H1 (cell line): Measurements from ENCODE around the gene POLR2J. TPM values are rescaled to one million over a fixed set of nuclear protein-coding genes. Genes with fewer than 3 reads are reported as not detected.

Source experiments
- CTCF ChIA-PET: fragments of 300-600 bp; sonication (Branson Sonifier 250); formaldehyde crosslinking; loops from one replicate; lab custom pipeline; 2021; ENCODE audit not compliant: partially characterized antibody; lab: Charles Lee
- POLR2A ChIA-PET: fragments of 300-600 bp; sonication (Branson Sonifier 250); formaldehyde crosslinking; loops from one replicate; lab custom pipeline; 2021; ENCODE audit warnings: inconsistent platforms; ENCODE audit not compliant: partially characterized antibody; lab: Charles Lee
- DNase-seq, 2 experiments: peaks; one replicate each; pipeline versions ENCODE4 v3.0.0 to v3.0.0-alpha.2; 2010 to 2022; ENCODE audit warnings: low spot score in 2 of 2, low read depth in 1 of 2, mixed read lengths in 1 of 2
- FAIRE-seq: peaks from 2 replicates; lab custom pipeline; 2011; peaks lifted over from hg19 to GRCh38; lab: Jason Lieb, UNC
- H2AFZ ChIP-seq: 2 replicates; pipeline ENCODE4 v1.8.1; 2012; ENCODE audit warnings: low read length, inconsistent platforms
- H2AK5ac ChIP-seq: 2 replicates; pipeline ENCODE4 v1.6.1; 2013; ENCODE audit warnings: low read depth, low read length
- H2BK120ac ChIP-seq: replicated peaks from 2 replicates; pipeline ENCODE3; 2013; ENCODE audit warnings: low read depth, low read length, inconsistent platforms
- H2BK12ac ChIP-seq: 2 replicates; pipeline ENCODE4 v1.6.1; 2013; ENCODE audit warnings: low read depth, low read length
- H2BK15ac ChIP-seq: 2 replicates; pipeline ENCODE4 v1.6.1; 2013; ENCODE audit warnings: low read length
- H2BK20ac ChIP-seq: 2 replicates; pipeline ENCODE4 v1.6.1; 2013; ENCODE audit warnings: low read length
- H2BK5ac ChIP-seq: 2 replicates; pipeline ENCODE4 v1.6.1; 2013; ENCODE audit warnings: low read depth, low read length
- H3K14ac ChIP-seq: 2 replicates; pipeline ENCODE4 v1.6.1; 2013; ENCODE audit warnings: inconsistent platforms; ENCODE audit not compliant: insufficient read length
- H3K18ac ChIP-seq: 2 replicates; pipeline ENCODE4 v1.6.1; 2013; ENCODE audit warnings: low read length; ENCODE audit errors: extremely low read depth
- H3K23ac ChIP-seq: 2 replicates; pipeline ENCODE4 v1.6.1; 2013; ENCODE audit warnings: inconsistent platforms; ENCODE audit not compliant: insufficient read length
- H3K23me2 ChIP-seq: 2 replicates; pipeline ENCODE4 v1.6.1; 2013; ENCODE audit warnings: low read depth, low read length
- H3K27ac ChIP-seq: 2 replicates; pipeline ENCODE4 v1.6.1; 2011; ENCODE audit warnings: low read depth, low read length, inconsistent platforms
- H3K27me3 ChIP-seq, 4 experiments: replicated peaks in 1 of 4; 1 replicate in 1 of 4; 2 replicates in 3 of 4; pipeline versions ENCODE4 v1.6.1 to v1.8.1; 2011 to 2013; ENCODE audit warnings: low read length in 3 of 4, mild to moderate bottlenecking in 3 of 4, inconsistent platforms in 2 of 4, mixed read lengths in 2 of 4, moderate library complexity in 1 of 4; ENCODE audit not compliant: control insufficient read depth in 3 of 4, insufficient read depth in 3 of 4; ENCODE audit errors: extremely low read depth in 1 of 4
- H3K36me3 ChIP-seq, 4 experiments: 2 replicates each; pipeline versions ENCODE4 v1.6.1 to v1.8.1; 2011 to 2013; ENCODE audit warnings: mild to moderate bottlenecking in 4 of 4, low read length in 3 of 4, moderate library complexity in 2 of 4, control low read depth in 1 of 4, inconsistent platforms in 1 of 4; ENCODE audit not compliant: insufficient read depth in 4 of 4, control insufficient read depth in 2 of 4
- H3K4ac ChIP-seq: replicated peaks from 2 replicates; pipeline ENCODE3; 2013; ENCODE audit warnings: low read length, low read depth, mixed read lengths, inconsistent platforms; ENCODE audit not compliant: insufficient read length
- H3K4me1 ChIP-seq, 4 experiments: replicated peaks in 1 of 4; 1 replicate in 1 of 4; 2 replicates in 3 of 4; pipeline versions ENCODE4 v1.6.1 to v1.8.1; 2011 to 2013; ENCODE audit warnings: low read length in 3 of 4, inconsistent platforms in 2 of 4, mixed read lengths in 1 of 4; ENCODE audit not compliant: insufficient read depth in 4 of 4, control insufficient read depth in 3 of 4
- H3K4me2 ChIP-seq, 2 experiments: 2 replicates each; pipeline versions ENCODE4 v1.6.1 to v1.8.1; 2011 to 2013; ENCODE audit warnings: low read depth in 2 of 2, low read length in 2 of 2, control low read depth in 1 of 2, inconsistent platforms in 1 of 2, mild to moderate bottlenecking in 1 of 2; ENCODE audit not compliant: insufficient read depth in 1 of 2
- H3K4me3 ChIP-seq, 4 experiments: fragments of 200-600, 300-600 bp in 1 of 4; sonication (generic), shearing (Covaris generic), sonication (Bioruptor Twin) in 1 of 4; 2 replicates each; pipeline versions ENCODE4 v1.5.1 to v1.8.1; 2011 to 2016; ENCODE audit warnings: low read length in 4 of 4, low read depth in 3 of 4, control low read depth in 2 of 4, inconsistent platforms in 2 of 4, mild to moderate bottlenecking in 2 of 4, mixed read lengths in 1 of 4, moderate library complexity in 1 of 4; ENCODE audit not compliant: insufficient read depth in 2 of 4; ENCODE audit errors: extremely low read depth in 1 of 4
- H3K56ac ChIP-seq: replicated peaks from 2 replicates; pipeline ENCODE3; 2013; ENCODE audit warnings: low read depth, mild to moderate bottlenecking, mixed read lengths, low read length, inconsistent platforms; ENCODE audit not compliant: insufficient read length
- H3K79me1 ChIP-seq: 2 replicates; pipeline ENCODE4 v1.6.1; 2013; ENCODE audit warnings: low read depth, low read length, control low read depth
- H3K79me2 ChIP-seq, 2 experiments: 2 replicates each; pipeline versions ENCODE4 v1.6.1 to v1.8.1; 2012 to 2013; ENCODE audit warnings: low read length in 2 of 2, mild to moderate bottlenecking in 2 of 2, inconsistent platforms in 1 of 2; ENCODE audit not compliant: insufficient read depth in 2 of 2, control insufficient read depth in 1 of 2
- H3K9ac ChIP-seq, 4 experiments: replicated peaks in 1 of 4; 1 replicate in 1 of 4; 2 replicates in 3 of 4; pipeline versions ENCODE4 v1.6.1 to v1.8.1; 2011 to 2013; ENCODE audit warnings: low read depth in 3 of 4, low read length in 3 of 4, control low read depth in 2 of 4, mild to moderate bottlenecking in 2 of 4, moderate library complexity in 2 of 4, inconsistent platforms in 1 of 4; ENCODE audit errors: extremely low read depth in 1 of 4
- H3K9me3 ChIP-seq, 2 experiments: 2 replicates each; pipeline versions ENCODE4 v1.6.1 to v1.8.1; 2012 to 2013; ENCODE audit warnings: mild to moderate bottlenecking in 2 of 2, moderate library complexity in 2 of 2, control low read depth in 1 of 2, inconsistent platforms in 1 of 2, low read depth in 1 of 2, low read length in 1 of 2, mixed read lengths in 1 of 2; ENCODE audit not compliant: insufficient read depth in 2 of 2
- H4K20me1 ChIP-seq, 2 experiments: replicated peaks in 1 of 2; 2 replicates each; pipeline versions ENCODE3 to v1.8.1; 2011 to 2013; ENCODE audit warnings: inconsistent platforms in 2 of 2, low read length in 2 of 2, mild to moderate bottlenecking in 1 of 2; ENCODE audit not compliant: insufficient read depth in 2 of 2, control insufficient read depth in 1 of 2
- H4K5ac ChIP-seq: 2 replicates; pipeline ENCODE4 v1.6.1; 2013; ENCODE audit warnings: low read length, low read depth, mixed read lengths, inconsistent platforms; ENCODE audit not compliant: insufficient read length
- H4K8ac ChIP-seq: 2 replicates; pipeline ENCODE4 v1.8.0; 2013; ENCODE audit warnings: mild to moderate bottlenecking, moderate library complexity, low read length, inconsistent platforms; ENCODE audit not compliant: insufficient read depth; ENCODE audit errors: extremely low read depth
- H4K91ac ChIP-seq: replicated peaks from 2 replicates; pipeline ENCODE3; 2013; ENCODE audit warnings: low read length, mixed read lengths, inconsistent platforms; ENCODE audit not compliant: insufficient read length
- BACH1 ChIP-seq: IDR thresholded peaks from 2 replicates; pipeline ENCODE4 v1.6.1; 2012; ENCODE audit warnings: low read length, improper control_type of control experiment
- RBBP5 ChIP-seq: IDR thresholded peaks from 2 replicates; pipeline ENCODE4 v1.7.1; 2012; ENCODE audit warnings: low read depth, mild to moderate bottlenecking, inconsistent platforms, low read length, moderate library complexity, borderline replicate concordance
- SAP30 ChIP-seq: fragments of 300-600 bp; sonication (generic); IDR thresholded peaks from 2 replicates; pipeline ENCODE4 v1.7.1; 2012; ENCODE audit warnings: low read length, moderate library complexity, mild to moderate bottlenecking, inconsistent platforms; ENCODE audit not compliant: insufficient read depth, insufficient replicate concordance
- SP4 ChIP-seq: IDR thresholded peaks from 2 replicates; pipeline ENCODE4 v1.6.1; 2012; ENCODE audit warnings: low read length, inconsistent platforms
- TEAD4 ChIP-seq: IDR thresholded peaks from 2 replicates; pipeline ENCODE4 v1.6.1; 2012; ENCODE audit warnings: low read depth, low read length, inconsistent platforms, mixed read lengths
- WGBS, 2 experiments: shearing (Covaris generic) in 1 of 2; methylation state at CpG; one replicate each; pipeline versions ENCODE4 v1.1.6 to v1.1.7; 2013 to 2015; ENCODE audit warnings: low lambda C conversion rate in 2 of 2, mixed read lengths in 2 of 2, inconsistent platforms in 1 of 2, low coverage in 1 of 2, missing lambda C conversion rate in 1 of 2; ENCODE audit not compliant: insufficient replicate concordance in 2 of 2, insufficient coverage in 1 of 2, insufficient read length in 1 of 2; ENCODE audit errors: extremely low coverage in 1 of 2, missing lambda C conversion rate in 1 of 2; 5-methylcytosine and 5-hydroxymethylcytosine counted together
- polyA plus RNA-seq, 7 experiments: library from polyadenylated mRNA; depleted of rRNA in 3 of 7; stranded (reverse) in 5 of 7; unstranded in 2 of 7; fragments of >200 nt in 5 of 7; fragments of 200-250 nt in 2 of 7; gene quantifications; 1 replicate in 5 of 7; 2 replicates in 1 of 7; 4 replicates in 1 of 7; pipeline versions ENCODE4 v1.2.1 to v1.2.3, GENCODE V29; 2011 to 2013; ENCODE audit warnings: missing spikeins in 2 of 7, mixed read lengths in 2 of 7
- total RNA-seq: library from RNA; stranded (reverse); fragmentation: NEBNext Ultra II Directional; extraction: Animal tissue kit (Norgen Biotek cat#: 25700); gene quantifications from 2 replicates; pipeline ENCODE4 v1.2.1, GENCODE V29; 2021

Gene POLR2J
- total and polyA plus RNA-seq, 2 of the 8 experiments (the other 6 are each of a cell fraction or from before 2014, with no cell fraction given), result 54.1 to 113 TPM

DNA sequence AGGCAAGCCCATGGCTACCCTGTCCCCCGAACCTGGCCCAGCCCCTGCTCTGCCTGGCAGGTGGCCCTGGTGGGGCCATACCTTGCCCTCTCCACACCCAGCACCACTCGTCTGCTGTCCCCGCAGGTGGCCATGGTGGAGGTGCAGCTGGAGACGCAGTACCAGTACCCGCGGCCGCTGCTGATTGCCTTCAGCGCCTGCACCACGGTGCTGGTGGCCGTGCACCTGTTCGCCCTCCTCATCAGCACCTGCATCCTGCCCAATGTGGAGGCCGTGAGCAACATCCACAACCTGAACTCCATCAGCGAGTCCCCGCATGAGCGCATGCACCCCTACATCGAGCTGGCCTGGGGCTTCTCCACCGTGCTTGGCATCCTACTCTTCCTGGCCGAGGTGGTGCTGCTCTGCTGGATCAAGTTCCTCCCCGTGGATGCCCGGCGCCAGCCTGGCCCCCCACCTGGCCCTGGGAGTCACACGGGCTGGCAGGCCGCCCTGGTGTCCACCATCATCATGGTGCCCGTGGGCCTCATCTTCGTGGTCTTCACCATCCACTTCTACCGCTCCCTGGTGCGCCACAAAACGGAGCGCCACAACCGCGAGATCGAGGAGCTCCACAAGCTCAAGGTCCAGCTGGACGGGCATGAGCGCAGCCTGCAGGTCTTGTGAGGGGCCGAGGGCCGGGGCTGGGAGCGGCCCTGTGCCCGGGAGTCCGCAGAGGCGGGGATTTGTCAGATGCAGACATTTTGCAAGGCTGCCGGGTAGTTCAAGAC lies 32.1 kb downstream of the POLR2J start:
- no peak overlapping the region for H3K56ac ChIP-seq
- peaks cover 0 to 7% (median 0%) of the 10 kb centered on the region in 4 experiments; a peak in 2 of 7 replicates for H3K4me1 ChIP-seq
- peaks cover 2 to 17% (median 6%) of the 10 kb centered on the region in 4 experiments; a peak in 5 of 8 replicates for H3K36me3 ChIP-seq
- H2AK5ac ChIP-seq, result no peak overlapping the region
- no peak overlapping the region for H3K18ac ChIP-seq
- H3K4me2 ChIP-seq, result no peak overlapping the region
- no peak overlapping the region for H4K91ac ChIP-seq
- H3K23me2 ChIP-seq, result no peaks in the 10 kb centered on the region; the same call in 1 of the 2 replicates
- no peak overlapping the region for H3K23ac ChIP-seq
- H3K27me3 ChIP-seq, result no peaks in the 10 kb centered on the region
- H4K5ac ChIP-seq, result no peak overlapping the region
- peaks cover 0 to 3% of the 10 kb centered on the region in 2 experiments for H4K20me1 ChIP-seq
- no peak overlapping the region for H2AFZ ChIP-seq
- no peak overlapping the region for H2BK12ac ChIP-seq
- H3K14ac ChIP-seq, result no peak overlapping the region
- no peak overlapping the region for H2BK120ac ChIP-seq
- DNase-seq (no peak), FAIRE-seq (no peak)
- no peak overlapping the region for H3K4me3 ChIP-seq
- H3K4ac ChIP-seq, result no peak overlapping the region
- TF ChIP-seq RBBP5 (no peak), TEAD4 (no peak), SAP30 (no peak), BACH1 (no peak), SP4 (no peak)
- no peaks in the 10 kb centered on the region for H3K79me2 ChIP-seq
- no peaks in the 10 kb centered on the region for H3K79me1 ChIP-seq
- CTCF ChIA-PET, result interaction anchor here (0.9 to 1.7 kb wide), 2 partner anchors 12 to 31 kb away, joined by 3 to 4 read pairs; no protein-coding TSS in a partner anchor
- H3K27ac ChIP-seq, result no peak overlapping the region
- no peaks in the 10 kb centered on the region for H3K9me3 ChIP-seq
- POLR2A ChIA-PET, result interaction anchor here (1.4 to 2.9 kb wide), 2 partner anchors 9 to 27 kb away, joined by 3 to 16 read pairs; no protein-coding TSS in a partner anchor
- H2BK5ac ChIP-seq, result no peak overlapping the region
- H2BK20ac ChIP-seq, result no peak overlapping the region
- H3K9ac ChIP-seq, result no peak overlapping the region
- 97% methylated on average over 39 of the region's 41 CpGs; no CpG with 5 or more reads in 1 of the 2 experiments for WGBS, 2 experiments
- peak overlapping the region; percentile 68; the same call in 1 of the 2 replicates for H4K8ac ChIP-seq
- no peak overlapping the region for H2BK15ac ChIP-seq
